Measurements from ENCODE around the gene DBNDD1.

DBNDD1 gene

GRCh38 chr16:90041896-90042473 is 22.7 kb upstream of the DBNDD1 start:
- no peak for DNase-seq (ENCODE audit: low read depth)
- TF ChIP-seq CTCF (IDR thresholded peaks at IDR 0.05; ENCODE audit: low read depth, low read length) (no peak), MYC (IDR thresholded peaks at IDR 0.05; ENCODE audit: low read depth, low read length) (no peak), POLR2A (IDR thresholded peaks at IDR 0.05; ENCODE audit: extremely low read depth, insufficient read length) (no peak), MAX (IDR thresholded peaks at IDR 0.05; ENCODE audit: low read depth, low read length) (no peak)
- H3K4me3 ChIP-seq (ENCODE audit: low read depth, low read length), result no peak overlapping the region

- H3K4me3 ChIP-seq (ENCODE audit: low read depth, low read length), result no peak overlapping the region
- TF ChIP-seq MYC (IDR thresholded peaks at IDR 0.05; ENCODE audit: low read depth, low read length) (no peak), CTCF (IDR thresholded peaks at IDR 0.05; ENCODE audit: low read depth, low read length) (no peak), POLR2A (IDR thresholded peaks at IDR 0.05; ENCODE audit: extremely low read depth, insufficient read length) (no peak), MAX (IDR thresholded peaks at IDR 0.05; ENCODE audit: low read depth, low read length) (no peak)
- DNase-seq (ENCODE audit: low read depth), result no peak
These were observed 21.1 kb upstream of the DBNDD1 start for GRCh38 chr16:90040152-90041023.

- DNase-seq (ENCODE audit: low read depth), result no peak
- TF ChIP-seq POLR2A (IDR thresholded peaks at IDR 0.05; ENCODE audit: extremely low read depth, insufficient read length) (no peak), MAX (IDR thresholded peaks at IDR 0.05; ENCODE audit: low read depth, low read length) (no peak), CTCF (IDR thresholded peaks at IDR 0.05; ENCODE audit: low read depth, low read length) (no peak), MYC (IDR thresholded peaks at IDR 0.05; ENCODE audit: low read depth, low read length) (no peak)
- H3K4me3 ChIP-seq (ENCODE audit: low read depth, low read length), result no peak overlapping the region
These were observed 18.0 kb upstream of the DBNDD1 start for GRCh38 chr16:90037276-90037675.

GRCh38 chr16:90035902-90036301 is 16.6 kb upstream of the DBNDD1 start:
- no peak overlapping the region for H3K4me3 ChIP-seq (ENCODE audit: low read depth, low read length)
- no peak for TF ChIP-seq POLR2A (IDR thresholded peaks at IDR 0.05; ENCODE audit: extremely low read depth, insufficient read length)
- TF ChIP-seq CTCF (IDR thresholded peaks at IDR 0.05; ENCODE audit: low read depth, low read length), result no peak
- no peak for TF ChIP-seq MAX (IDR thresholded peaks at IDR 0.05; ENCODE audit: low read depth, low read length)
- DNase-seq (ENCODE audit: low read depth), result no peak

GRCh38 chr16:90034504-90034903 is 15.2 kb upstream of the DBNDD1 start:
- no peak for DNase-seq (ENCODE audit: low read depth)
- H3K4me3 ChIP-seq (ENCODE audit: low read depth, low read length), result no peak overlapping the region
- TF ChIP-seq CTCF (IDR thresholded peaks at IDR 0.05; ENCODE audit: low read depth, low read length), result no peak
- TF ChIP-seq MYC (IDR thresholded peaks at IDR 0.05; ENCODE audit: low read depth, low read length), result no peak
- no peak for TF ChIP-seq MAX (IDR thresholded peaks at IDR 0.05; ENCODE audit: low read depth, low read length)
- no peak for TF ChIP-seq POLR2A (IDR thresholded peaks at IDR 0.05; ENCODE audit: extremely low read depth, insufficient read length)

Measured in NB4 (cell line).